HG02642 (cell line): ENCODE data around the gene ZNF232.
"Not testable (repeated sequence)": the region's sequence is repeated elsewhere in the genome, so short reads cannot be mapped to it uniquely, and the experiment has no call there.

Experiments
- ATAC-seq: cut with Tn5 transposase; IDR thresholded peaks from one replicate; pipeline ENCODE4 v1.9.1; 2021; ENCODE audit warnings: mild to moderate bottlenecking; ENCODE audit not compliant: unreplicated experiment, poor library complexity

Gene ZNF232

DNA sequence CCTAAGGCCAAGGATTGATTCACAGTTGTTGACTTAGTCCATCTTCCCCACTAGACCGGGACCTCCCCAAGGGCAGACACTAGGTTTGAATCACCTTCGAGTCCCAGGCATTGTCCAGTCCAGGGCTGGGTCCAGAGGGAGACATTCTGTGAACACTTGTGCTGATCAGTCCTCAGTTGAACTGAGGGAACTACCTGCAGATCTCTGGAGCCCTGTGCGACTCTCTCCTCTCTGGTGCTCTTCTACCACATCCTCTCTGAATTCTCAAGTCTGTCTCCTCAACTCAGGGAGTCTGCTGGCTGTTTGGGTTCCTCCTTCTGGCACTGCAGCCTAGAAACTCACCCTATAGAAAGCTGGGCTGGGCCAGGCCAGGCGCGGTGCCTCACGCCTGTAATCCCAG lies 10.8 kb downstream of the ZNF232 start:
- no peak for ATAC-seq

DNA sequence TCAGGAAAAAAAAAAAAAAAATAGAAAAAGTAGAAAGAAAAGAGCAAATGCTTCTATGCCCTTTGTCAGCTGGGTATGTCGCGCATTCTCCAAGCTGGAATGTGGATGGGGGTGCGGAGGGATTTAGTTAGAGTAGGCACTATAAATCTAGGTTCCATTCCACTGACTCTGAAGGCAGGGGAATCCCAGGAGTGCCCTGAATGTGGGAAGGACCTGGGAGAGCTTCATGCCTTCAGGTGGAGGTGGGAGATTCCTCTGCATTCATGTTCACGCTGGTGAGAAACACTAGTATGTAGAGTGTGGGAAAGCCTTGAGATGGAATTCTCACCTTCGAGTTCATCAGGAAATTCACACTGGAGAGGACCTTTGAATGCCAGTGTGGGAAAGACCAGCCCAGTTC lies 12.4 kb downstream of the ZNF232 start:
- ATAC-seq = no peak

DNA sequence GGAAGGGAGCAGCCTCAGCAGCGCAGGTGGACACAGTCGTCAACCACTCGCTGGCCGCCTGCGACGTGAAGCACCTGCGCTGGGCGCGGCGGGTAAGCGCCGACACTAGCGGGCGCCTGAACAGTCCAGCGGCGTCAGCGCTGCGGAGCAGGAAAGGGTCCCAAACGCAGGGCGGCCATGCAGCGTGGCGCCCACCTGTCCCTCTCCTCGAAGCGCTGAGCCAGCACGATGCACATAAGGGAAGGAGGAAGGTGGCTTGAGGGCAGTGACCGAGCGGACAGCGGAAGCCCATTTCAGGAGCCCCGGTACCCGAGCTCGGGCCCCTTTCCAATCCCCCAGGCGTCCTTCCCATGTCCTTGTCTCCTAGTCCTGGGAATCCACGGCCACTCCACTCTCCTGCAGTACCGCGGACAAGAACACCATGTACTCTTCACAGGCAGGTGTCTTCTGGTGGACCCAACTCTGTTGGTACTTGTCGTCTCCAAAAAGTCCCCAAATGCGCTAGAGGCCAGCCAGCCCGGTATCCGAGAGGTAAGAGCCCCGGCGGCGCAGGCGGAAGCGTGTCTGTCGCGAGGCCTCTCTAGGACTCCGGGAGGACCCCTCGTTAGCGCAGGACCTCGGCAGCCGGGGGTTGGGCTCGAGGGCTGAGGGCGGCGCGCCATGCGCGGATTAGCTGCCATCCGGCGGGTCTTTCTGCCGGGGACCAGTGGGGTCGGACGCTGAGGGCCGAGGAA lies 14.4 kb downstream of the ZNF232 start:
- ATAC-seq = no peak

DNA sequence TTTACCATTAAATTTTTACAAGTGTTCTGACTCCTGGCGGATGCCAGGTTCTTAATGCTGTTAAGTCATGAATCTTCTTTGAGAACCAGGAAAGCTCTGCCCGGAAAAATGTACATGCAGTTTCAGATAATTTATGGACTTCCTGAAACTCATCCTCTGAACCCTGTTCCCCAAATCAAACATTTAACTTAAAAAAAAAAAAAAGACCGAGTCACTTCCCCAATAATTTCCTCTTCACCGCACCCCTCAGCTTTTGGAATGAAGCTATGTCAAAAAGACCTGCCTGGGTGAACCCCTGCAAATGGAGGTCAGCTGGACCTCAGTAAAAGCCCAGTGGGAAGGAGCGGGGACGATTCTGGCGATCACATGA lies 15.0 kb downstream of the ZNF232 start:
- no peak for ATAC-seq

DNA sequence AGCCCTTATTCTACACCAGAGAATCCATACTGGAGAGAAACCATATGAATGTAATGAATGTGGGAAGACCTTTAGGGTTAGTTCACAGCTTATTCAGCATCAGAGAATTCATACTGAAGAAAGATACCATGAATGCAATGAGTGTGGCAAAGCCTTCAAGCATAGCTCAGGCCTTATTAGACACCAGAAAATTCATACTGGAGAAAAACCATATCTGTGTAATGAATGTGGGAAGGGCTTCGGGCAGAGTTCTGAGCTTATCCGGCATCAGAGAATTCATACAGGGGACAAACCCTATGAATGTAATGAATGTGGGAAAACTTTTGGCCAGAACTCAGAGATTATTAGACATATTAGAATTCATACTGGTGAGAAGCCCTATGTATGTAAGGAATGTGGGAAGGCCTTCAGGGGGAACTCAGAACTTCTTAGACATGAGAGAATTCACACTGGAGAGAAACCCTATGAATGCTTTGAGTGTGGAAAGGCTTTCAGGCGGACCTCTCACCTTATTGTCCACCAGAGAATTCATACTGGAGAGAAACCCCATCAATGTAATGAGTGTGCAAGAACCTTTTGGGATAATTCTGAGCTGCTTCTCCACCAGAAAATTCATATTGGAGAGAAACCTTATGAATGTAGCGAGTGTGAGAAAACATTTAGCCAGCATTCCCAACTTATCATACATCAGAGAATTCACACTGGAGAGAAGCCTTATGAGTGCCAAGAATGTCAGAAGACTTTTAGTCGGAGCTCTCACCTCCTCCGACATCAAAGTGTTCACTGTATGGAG lies 19.3 kb downstream of the ZNF232 start:
- ATAC-seq = no peak

DNA sequence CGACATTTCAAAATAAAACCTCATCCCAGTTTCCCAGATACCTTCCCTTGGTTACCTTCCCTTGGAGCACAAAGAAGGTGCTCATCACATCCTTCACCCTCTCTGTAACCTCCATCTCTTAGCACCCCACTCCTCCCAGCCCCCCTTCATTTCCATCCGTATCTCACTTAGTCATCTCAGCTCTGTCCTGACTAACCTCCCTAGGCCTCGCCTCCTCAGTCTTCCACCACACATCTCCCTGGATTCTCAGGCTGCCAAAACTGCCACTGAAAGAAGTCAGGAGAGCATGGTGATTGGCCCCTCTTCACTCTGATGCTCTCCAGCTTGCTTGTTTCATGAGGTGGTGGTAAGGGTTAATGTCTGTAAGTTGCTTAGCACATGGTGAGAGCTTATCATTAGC lies 31.1 kb downstream of the ZNF232 start:
- ATAC-seq = no peak

DNA sequence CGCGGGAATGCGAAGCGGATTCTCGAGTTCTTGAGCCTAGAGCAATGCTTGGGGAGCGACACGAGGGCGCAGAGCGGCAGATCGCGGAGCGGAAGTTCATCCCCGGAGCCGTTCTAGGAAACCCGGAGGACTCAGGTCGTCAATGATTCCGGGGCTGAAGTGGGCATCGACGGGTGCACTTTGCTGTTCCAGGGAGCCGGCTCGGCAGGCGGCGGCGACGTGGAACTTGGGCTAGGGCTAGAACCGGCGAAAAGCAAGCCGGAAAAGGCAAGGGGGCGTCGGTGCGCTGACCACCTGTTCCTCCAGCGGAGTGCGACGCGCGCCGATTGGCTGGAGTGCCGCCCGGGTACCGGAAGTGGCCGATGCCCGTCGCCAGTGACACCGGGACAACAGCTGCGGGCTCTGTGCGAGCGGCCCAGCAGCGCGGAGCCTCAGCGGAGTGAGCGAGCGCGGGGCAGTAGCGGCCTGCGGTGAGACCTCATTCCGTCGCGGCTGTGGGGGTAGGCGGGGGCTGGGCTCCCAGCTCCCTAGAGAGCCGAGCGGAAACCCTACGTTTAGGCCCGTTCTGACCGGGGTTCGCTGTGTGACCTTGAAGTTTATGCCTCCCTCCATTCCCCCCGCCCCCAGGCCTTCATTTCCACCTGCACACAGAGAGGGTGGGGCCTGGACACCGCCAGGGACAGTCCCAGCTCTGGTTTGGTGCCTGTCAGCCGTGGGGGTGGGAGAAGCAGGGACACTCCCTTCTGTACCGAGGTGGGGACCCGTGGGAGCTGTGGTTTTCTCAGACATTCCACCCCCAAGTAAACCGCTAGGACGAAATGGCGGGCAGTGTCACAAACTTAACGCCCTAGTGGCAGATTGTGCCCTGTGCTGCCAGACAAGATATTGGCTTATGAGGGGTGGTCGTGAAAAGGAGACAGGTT lies 33.3 kb downstream of the ZNF232 start, which contains the start of gene ZFP3:
ZFP3 (plus strand) TSS at position 362 of the 923 bp plus-strand sequence. CDS start 13,038 bp downstream, outside the sequence.
- ATAC-seq = peak; percentile 78

DNA sequence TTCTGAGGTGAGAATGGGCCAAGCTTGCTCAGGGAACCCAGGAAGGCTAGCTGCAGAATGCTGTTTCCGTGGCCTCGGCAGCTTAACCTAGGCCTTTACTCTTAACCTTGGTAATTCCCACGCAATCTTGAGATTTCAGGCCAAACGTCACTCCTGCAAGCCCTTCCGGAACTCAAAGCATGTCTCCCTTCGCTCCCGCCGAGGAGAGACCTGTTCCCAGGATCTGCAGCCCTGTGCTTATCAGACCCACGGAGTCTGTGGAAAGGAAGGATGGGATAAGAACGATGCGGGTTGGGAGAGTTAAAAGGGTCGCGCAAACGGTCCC lies 33.9 kb downstream of the ZNF232 start:
- ATAC-seq = no peak

DNA sequence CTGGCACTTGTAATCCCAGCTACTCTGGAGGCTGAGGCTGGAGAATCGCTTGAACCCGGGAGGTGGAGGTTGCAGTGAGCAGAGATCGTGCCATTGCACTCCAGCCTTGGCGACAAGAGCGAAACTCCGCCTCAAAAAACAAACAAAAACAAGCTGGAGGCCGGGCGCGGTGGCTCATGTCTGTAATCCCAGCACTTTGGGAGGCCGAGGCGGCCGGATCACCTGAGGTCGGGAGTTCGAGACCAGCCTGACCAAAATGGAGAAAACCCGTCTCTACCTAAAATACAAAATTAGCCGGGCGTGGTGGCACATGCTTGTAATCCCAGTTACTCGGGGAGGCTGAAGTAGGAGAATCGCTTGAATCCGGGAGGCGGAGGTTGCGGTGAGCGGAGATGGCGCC lies 34.4 kb downstream of the ZNF232 start:
- not testable (repeated sequence) for ATAC-seq

DNA sequence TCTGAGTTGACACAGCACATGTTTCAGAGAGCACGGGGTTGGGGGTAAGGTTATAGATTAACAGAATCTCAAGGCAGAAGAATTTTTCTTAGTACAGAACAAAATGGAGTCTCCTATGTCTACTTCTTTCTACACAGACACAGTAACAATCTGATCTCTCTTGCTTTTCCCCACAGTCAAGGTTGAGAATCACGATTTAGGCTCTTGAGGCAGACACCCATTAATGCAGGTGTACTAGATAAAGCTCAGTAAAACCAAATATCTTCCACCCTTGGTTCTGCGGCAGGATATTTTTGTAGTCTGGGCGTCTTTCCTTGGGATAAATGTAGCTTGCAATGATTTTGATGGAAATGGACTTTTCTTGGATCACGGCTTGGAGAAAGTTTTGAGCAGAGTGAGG lies 36.2 kb downstream of the ZNF232 start:
- not testable (repeated sequence) for ATAC-seq

DNA sequence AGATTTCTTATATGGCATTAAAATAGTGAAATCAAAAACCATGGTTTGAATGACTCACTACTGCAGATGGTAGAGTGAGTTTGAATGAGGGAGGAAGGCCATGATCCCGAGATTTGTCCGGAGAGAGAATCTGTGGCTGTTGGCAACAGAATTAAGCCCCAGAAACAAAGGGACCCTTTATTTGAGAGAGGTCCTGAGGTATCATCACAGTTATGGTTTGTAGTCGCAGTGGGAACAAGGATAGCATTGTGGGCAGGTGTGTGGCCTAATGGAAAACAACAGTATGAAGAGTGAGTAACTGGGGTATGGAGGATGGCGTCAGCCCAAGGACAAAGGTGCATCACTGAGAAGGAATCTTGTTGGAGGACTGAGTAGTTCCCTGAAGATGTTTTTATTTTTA lies 42.0 kb downstream of the ZNF232 start:
- no peak for ATAC-seq

DNA sequence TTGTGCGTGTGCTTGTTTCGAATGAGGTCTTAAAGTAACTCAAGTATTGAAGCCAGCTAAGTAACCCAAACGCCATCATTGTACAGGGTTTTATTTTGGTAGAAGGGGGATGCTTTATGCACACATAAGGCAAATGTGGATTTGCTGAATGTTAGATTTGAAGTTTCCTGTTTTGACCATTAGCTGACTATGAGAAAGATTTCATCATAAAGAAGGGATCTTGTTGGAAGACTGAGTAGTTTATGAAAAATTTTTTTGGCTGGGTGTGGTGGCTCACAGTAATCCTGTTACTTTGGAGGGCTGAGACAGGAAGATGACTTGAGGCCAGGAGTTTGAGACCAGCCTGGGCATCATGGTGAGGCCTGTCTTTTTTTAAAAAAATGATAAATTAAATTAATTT lies 43.4 kb downstream of the ZNF232 start:
- no peak for ATAC-seq

DNA sequence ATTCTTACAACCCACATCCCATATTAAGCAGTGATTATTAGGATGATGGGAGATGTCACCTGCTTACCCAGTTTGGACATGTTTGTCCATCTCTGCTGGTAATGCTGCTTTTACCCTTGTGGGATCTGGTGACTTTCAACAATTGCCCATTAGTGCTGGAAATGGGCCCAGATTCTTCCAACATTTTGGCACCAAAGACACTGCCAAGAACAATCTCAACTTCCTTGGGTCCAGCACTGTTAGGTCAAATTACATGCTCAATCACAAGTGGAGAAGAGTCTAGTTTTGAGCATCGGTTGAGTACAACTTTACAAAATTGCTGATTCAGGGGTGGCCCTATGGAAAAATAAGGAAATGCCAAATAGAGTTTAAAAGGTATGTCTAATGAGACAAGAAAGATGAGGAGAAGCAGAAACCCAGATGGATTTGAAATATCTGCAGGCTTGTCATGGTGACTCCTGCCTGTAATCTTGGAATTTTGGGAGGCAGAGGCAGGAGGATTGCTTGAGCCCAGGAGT lies 46.4 kb downstream of the ZNF232 start:
- ATAC-seq = no peak
